ENCODE results near the gene VAMP4.
"Not testable (repeated sequence)": the region's sequence is repeated elsewhere in the genome, so short reads cannot be mapped to it uniquely, and the experiment has no call there.

The VAMP4 gene

DNA sequence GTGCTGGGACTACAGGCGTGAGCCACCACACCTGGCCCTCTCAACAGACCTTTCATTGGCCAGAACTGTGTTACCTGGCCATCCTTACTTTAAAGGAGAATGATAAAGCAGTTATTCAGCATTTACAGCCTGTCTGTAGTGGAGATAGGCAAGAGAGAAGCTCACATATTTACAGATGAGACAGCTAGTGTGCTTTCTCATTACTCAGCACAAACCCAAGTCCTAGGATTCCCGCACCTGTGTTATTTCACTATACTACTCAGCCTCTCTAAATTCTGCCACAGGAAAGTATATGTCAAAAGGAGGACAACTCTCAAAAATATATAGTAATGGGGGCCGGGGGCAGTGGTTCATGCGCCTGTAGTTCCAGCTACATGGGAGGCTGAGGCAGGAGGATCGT lies 73.5 kb downstream of the VAMP4 start:
- no peak overlapping the region for H3K27ac ChIP-seq
- no peak for TF ChIP-seq CTCF (conservative IDR thresholded peaks at IDR 0.05)

DNA sequence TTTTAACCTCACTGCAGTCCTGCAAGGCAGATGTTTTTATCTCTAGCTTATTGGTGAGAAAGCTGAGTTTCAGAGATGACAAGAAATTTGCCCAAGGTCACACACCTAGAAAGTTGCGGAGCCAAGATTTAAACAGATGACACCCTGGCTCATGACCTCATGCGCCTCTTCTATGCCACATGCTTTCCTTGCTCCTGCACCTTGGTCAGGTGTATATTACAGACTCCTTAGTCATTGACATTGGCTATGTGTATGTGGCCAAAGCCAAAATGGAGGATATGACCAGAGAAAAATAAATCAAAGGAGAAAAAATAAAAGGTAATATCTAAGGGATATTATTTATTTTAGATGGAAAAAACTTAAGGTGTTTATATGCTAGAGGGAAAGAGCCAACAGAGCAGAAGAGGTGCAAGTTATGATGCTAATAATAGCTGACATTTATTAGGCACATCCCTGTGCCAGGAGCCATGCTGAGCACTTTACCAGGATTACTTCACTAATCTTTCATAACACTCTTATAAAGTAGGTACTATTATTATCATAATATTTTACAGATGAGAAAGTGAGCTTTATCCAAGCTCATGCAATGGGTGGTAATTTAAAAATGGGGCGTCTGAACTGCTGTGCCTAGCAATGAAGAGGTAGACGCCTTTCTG lies 75.6 kb downstream of the VAMP4 start:
- no peak overlapping the region for H3K27ac ChIP-seq
- TF ChIP-seq CTCF (conservative IDR thresholded peaks at IDR 0.05), result no peak

GRCh38 chr1:171664976-171665375 lies 76.9 kb downstream of the VAMP4 start:
- TF ChIP-seq CTCF (conservative IDR thresholded peaks at IDR 0.05), result no peak
- H3K27ac ChIP-seq, result no peak overlapping the region

DNA sequence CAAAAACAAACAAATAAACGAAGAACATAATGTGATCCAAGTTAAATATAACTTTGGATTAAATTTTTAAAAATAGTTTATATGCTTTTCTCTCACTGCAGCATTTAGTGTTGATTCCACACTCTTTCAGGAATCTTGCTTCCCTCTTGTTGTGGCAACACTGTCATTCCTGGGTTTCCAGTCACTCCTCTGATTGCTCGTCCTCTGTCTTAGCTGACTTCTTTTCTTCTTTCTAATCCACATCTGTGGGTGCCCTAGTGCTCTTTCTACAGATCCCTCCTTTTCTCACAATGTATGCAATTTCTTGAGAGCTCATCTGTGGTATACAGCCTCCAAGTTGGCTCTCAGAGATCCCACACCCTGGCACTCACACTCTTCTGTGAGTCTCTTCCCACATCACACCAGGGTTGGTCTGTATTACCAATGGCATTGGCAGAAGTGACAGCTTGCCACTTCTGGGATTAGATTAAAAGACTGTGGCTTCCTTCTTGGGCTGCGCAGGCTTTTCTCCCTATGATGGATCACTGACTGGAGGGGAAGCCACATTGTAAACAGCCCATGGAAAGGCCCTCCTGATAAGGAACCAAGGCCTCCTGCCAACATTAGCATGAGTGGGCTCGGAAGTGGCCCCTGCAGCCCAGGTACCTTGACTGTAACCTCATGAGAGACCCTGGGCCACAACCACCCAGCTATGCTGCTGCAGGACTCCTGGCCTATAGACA lies 77.8 kb downstream of the VAMP4 start:
- no peak overlapping the region; the same call in 1 of the 2 replicates for H3K27ac ChIP-seq
- no peak for TF ChIP-seq CTCF (conservative IDR thresholded peaks at IDR 0.05)

GRCh38 chr1:171663036-171663853 lies 78.6 kb downstream of the VAMP4 start:
- TF ChIP-seq CTCF (conservative IDR thresholded peaks at IDR 0.05), result no peak
- H3K27ac ChIP-seq, result no peak overlapping the region; the same call in 1 of the 2 replicates

GRCh38 chr1:171661076-171661650 lies 80.7 kb downstream of the VAMP4 start:
- no peak for TF ChIP-seq CTCF (conservative IDR thresholded peaks at IDR 0.05)
- H3K27ac ChIP-seq, result no peak overlapping the region

DNA sequence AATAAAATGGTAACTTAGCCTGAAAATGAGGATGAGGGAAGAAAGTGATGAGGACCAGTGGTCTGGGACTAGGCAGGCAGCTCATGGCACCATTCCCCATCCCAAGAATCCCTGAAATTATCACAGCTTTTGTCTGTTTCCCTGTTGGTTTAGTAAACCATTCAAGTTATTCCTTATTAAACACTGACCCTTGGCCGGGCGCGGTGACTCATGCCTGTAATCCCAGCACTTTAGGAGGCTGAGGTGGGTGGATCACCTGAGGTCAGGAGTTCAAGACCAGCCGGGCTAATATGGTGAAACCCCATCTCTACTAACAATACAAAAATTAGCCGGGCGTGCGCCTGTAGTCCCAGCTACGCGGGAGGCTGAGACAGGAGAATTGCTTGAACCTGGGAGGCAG lies 85.7 kb downstream of the VAMP4 start:
- not testable (repeated sequence) for H3K27ac ChIP-seq
